Ascending aorta (tissue), 2 donors: ENCODE measurements around the gene ATAD1. TPM values are rescaled to one million over a fixed set of nuclear protein-coding genes. Genes with fewer than 3 reads are reported as not detected.

Experiments
- DNase-seq, 2 donors: peaks; one replicate each; pipeline ENCODE4 v3.0.0-alpha.2; 2019; ENCODE audit warnings: low spot score in 2 of 2
- H3K27ac ChIP-seq, 2 donors: fragments of 200-600 bp; sonication (generic); one replicate each; pipeline ENCODE4 v1.5.1; 2016 to 2017; ENCODE audit warnings: mild to moderate bottlenecking in 1 of 2
- H3K27me3 ChIP-seq: fragments of 200-600 bp; sonication (generic); one replicate; pipeline ENCODE4 v1.5.1; 2017
- H3K36me3 ChIP-seq, 2 donors: fragments of 200-600 bp; sonication (generic); one replicate each; pipeline ENCODE4 v1.5.1; 2016
- H3K4me1 ChIP-seq, 2 donors: fragments of 200-600 bp; sonication (generic); one replicate each; pipeline ENCODE4 v1.5.1; 2016 to 2017; ENCODE audit warnings: mild to moderate bottlenecking in 1 of 2
- H3K4me3 ChIP-seq, 2 donors: fragments of 200-600 bp; sonication (generic); one replicate each; pipeline ENCODE4 v1.5.1; 2016 to 2017; ENCODE audit warnings: mild to moderate bottlenecking in 1 of 2
- H3K9me3 ChIP-seq, 2 donors: fragments of 200-600 bp; sonication (generic); one replicate each; pipeline ENCODE4 v1.5.1; 2016
- intact Hi-C: fragments of 100-400 bp; cut with DNase I; formaldehyde crosslinking; loops from one replicate; pipeline ENCODE4 v1.15.1; 2023
- total RNA-seq: library from RNA; depleted of rRNA; stranded (reverse); fragments of >200 nt; gene quantifications from one replicate; pipeline ENCODE4 v1.1.0, GENCODE V29; 2016
- TF ChIP-seq, protein P1 (sequence below), 3 experiments: fragments of 200-600 bp in 2 of 3; fragments of 450-650 bp in 1 of 3; sonication (generic) in 2 of 3; IDR thresholded peaks; one replicate each; pipeline ENCODE4 v1.5.1; 2016 to 2019; ENCODE audit warnings: antibody characterized with exemption in 3 of 3, mild to moderate bottlenecking in 1 of 3, moderate library complexity in 1 of 3

The ATAD1 gene
- total RNA-seq, 1 donor from 2014 or later: 22.1 TPM

DNA sequence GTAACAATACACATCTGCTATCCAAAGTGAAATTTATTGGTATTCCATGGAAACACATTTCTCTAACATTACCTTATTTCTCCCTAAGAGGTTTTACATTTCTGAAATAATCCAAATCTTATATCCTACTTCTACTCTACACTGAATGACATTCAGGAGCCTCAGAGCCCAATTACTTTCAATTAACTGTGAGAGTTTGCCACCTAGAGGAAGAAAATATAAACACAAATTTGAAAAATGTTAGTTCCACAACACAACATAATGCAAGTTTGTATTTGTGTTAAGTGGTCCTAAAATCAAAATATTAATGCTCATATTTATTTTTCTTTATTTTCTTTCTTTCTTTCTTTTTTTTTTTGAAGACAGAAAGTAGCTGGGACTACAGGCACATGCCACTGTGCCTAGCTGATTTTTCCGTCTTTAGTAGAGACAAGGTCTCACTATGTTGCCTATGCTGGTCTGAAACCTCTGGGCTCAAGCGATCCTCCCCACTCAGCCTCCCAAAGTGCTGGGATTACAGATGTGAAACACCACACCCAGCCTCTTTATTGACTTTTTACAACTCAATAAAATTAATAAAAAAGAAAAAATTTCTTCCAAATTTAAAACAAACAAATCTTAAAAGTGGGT, 46.0 kb downstream of the ATAD1 start:
- Histone ChIP-seq H3K4me1 (no peaks in the 10 kb centered on the region), H3K27me3 (no peaks in the 10 kb centered on the region), H3K27ac (no peak overlapping the region), H3K9me3 (no peaks in the 10 kb centered on the region), H3K36me3 (peaks cover 10 to 27% of the 10 kb centered on the region in 2 donors), H3K4me3 (no peak overlapping the region)
- TF ChIP-seq, protein P1, sequence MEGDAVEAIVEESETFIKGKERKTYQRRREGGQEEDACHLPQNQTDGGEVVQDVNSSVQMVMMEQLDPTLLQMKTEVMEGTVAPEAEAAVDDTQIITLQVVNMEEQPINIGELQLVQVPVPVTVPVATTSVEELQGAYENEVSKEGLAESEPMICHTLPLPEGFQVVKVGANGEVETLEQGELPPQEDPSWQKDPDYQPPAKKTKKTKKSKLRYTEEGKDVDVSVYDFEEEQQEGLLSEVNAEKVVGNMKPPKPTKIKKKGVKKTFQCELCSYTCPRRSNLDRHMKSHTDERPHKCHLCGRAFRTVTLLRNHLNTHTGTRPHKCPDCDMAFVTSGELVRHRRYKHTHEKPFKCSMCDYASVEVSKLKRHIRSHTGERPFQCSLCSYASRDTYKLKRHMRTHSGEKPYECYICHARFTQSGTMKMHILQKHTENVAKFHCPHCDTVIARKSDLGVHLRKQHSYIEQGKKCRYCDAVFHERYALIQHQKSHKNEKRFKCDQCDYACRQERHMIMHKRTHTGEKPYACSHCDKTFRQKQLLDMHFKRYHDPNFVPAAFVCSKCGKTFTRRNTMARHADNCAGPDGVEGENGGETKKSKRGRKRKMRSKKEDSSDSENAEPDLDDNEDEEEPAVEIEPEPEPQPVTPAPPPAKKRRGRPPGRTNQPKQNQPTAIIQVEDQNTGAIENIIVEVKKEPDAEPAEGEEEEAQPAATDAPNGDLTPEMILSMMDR (IDR thresholded peaks at IDR 0.05): peak; percentile 24 to 56 (median 35)
- intact Hi-C loops: loop anchor here (5.0 kb wide), 1 partner anchor 115 kb away; the partner anchor contains the start of gene PAPSS2
- DNase-seq: no peak

DNA sequence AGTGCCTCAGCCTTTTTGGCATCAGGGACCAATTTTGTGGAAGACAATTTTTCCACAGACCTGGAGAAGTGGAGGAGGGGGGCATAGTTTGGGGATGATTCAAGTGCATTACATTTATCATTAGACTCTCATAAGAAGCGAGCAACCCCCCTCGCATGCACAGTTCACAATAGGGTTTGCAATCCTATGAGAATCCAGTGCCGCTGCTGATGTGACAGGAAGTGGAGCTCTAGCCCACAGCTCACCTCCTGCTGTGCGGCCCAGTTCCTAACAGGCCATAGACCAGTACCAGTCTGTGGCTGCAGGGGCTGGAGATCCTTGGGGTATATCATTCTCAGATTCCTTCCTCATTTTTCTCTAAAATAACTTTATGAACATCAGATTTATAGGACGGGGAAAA, 50.8 kb downstream of the ATAD1 start:
- H3K36me3 ChIP-seq: peaks cover 8 to 34% of the 10 kb centered on the region in 2 donors
- intact Hi-C loops: no loop called here
- no peak overlapping the region for H3K27ac ChIP-seq
- H3K9me3 ChIP-seq: no peaks in the 10 kb centered on the region
- TF ChIP-seq, protein P1 (IDR thresholded peaks at IDR 0.05): no peak
- H3K27me3 ChIP-seq: no peaks in the 10 kb centered on the region
- H3K4me3 ChIP-seq: no peak overlapping the region
- H3K4me1 ChIP-seq: no peaks in the 10 kb centered on the region
- no peak for DNase-seq

DNA sequence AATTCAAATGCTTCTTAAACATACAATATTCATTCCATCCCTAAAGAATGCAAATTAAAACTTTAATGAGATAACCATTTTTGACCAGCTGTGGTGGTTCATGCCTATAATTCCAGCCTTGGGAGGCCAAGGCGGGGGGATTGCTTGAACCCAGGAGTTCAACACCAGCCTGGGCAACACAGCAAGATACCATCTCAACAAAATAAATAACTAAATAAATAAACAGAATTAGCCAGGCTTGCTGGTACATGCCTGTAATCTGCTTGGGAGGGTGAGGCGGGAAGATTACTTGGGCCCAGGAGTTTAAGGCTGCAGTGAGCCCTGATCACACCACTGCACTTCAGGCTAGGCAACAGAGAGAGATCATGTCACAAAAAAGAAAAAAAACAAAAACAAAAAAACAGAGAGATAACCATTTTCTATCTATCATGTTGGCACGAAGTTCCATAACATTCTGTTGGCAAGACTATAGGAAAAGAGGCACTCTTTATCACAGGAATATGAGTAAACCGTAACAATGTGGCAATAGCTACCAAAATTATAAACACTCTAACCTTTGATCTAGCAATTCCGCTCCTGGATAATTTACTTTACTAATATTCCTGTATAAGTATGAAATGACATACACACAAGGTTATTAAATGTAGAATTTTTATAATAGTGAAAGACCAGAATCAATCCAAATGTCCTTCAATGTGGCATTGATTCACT, 52.2 kb downstream of the ATAD1 start:
- DNase-seq: no peak
- intact Hi-C loops: no loop called here
- TF ChIP-seq, protein P1 (IDR thresholded peaks at IDR 0.05): no peak
- Histone ChIP-seq H3K4me1 (no peaks in the 10 kb centered on the region), H3K27ac (no peak overlapping the region), H3K27me3 (no peaks in the 10 kb centered on the region), H3K4me3 (no peak overlapping the region), H3K9me3 (no peaks in the 10 kb centered on the region), H3K36me3 (peaks cover 8 to 34% of the 10 kb centered on the region in 2 donors)

DNA sequence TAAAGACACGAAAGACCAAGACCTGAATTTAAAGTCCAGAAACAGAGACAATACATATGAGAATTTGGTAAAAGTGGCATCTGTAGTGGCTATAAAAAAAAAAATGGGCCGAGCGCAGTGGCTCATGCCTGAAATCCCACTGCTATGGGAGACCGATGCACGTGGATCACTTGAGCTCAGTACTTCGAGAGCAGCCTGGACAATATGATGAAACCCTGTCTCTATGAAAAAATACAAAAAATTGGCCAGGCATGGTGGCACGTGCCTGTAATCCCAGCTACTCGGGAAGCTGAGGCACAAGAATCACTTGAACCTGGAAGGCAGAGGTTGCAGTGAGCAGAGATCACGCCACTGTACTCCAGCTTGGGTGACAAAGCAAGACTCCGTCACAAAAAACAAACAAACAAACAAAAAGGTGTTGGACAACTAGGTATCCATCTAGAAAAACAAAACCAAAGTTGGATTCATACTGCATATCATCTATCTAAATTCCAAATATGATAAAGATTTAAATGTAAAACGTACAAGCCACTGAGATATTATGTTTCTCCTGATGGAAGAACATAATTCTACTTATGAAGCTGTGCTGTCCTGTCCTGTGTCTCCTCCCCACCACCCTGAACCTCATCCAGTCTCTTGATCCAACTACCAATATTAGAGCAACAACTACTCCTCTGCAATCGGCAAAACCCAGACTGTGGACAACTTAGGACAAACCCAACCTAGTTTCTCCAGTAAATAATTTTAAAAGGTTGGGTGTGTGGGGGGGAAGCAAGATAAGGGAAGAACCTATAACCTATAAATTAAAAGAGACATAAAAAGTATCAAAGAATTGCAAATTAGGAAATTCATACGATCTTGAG, 53.7 kb downstream of the ATAD1 start:
- intact Hi-C loops: no loop called here
- no peaks in the 10 kb centered on the region for H3K9me3 ChIP-seq
- H3K4me1 ChIP-seq: no peaks in the 10 kb centered on the region
- DNase-seq: no peak
- TF ChIP-seq, protein P1 (IDR thresholded peaks at IDR 0.05): no peak
- H3K4me3 ChIP-seq: no peak overlapping the region
- H3K36me3 ChIP-seq: peaks cover 7 to 27% of the 10 kb centered on the region in 2 donors
- no peak overlapping the region for H3K27ac ChIP-seq
- H3K27me3 ChIP-seq: no peaks in the 10 kb centered on the region

DNA sequence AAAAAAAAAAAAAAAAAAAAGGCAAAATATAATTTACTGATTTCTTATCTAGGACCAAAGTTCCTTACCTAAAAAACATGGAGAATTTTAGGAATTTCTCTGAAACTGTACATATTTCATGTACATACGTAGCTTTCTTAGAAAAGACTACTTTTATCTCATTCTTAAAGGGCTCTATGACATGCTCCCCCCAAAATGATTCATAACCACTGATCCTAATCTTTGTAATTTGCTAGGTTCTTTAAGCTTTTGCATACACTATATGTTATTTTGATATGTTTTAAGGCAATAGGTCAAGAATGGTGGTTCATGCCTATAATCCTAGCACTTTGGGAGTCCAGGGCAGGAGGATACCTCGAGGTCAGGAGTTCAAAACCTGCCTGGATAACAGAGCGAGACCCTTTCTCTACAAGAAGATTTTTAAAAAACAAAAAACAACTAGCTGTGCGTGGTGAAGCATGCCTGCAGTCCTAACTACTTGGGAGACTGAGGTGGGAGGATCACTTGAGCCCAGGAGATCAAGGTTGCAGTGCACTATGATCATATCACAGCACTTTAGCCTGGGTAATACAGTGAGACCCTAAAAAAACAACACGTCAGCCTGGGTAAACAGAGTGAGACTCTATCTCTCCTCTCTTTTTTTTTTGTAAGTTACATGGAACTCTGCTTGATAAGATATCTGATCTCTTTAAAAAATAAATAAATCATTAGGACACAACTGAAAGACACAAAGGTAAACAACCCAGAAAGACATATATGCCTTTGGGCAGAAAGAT, 54.8 kb downstream of the ATAD1 start:
- H3K4me1 ChIP-seq: no peaks in the 10 kb centered on the region
- DNase-seq: no peak
- peaks cover 3 to 21% of the 10 kb centered on the region in 2 donors for H3K36me3 ChIP-seq
- no peaks in the 10 kb centered on the region for H3K27me3 ChIP-seq
- intact Hi-C loops: no loop called here
- TF ChIP-seq, protein P1 (IDR thresholded peaks at IDR 0.05): no peak
- no peak overlapping the region for H3K4me3 ChIP-seq
- no peaks in the 10 kb centered on the region for H3K9me3 ChIP-seq
- no peak overlapping the region for H3K27ac ChIP-seq
